GM18520 (cell line): Measurements from ENCODE around the gene CDADC1.

Experiments
- ATAC-seq: cut with Tn5 transposase; IDR thresholded peaks from one replicate; pipeline ENCODE4 v1.9.1; 2021; ENCODE audit not compliant: unreplicated experiment

CDADC1 gene

DNA sequence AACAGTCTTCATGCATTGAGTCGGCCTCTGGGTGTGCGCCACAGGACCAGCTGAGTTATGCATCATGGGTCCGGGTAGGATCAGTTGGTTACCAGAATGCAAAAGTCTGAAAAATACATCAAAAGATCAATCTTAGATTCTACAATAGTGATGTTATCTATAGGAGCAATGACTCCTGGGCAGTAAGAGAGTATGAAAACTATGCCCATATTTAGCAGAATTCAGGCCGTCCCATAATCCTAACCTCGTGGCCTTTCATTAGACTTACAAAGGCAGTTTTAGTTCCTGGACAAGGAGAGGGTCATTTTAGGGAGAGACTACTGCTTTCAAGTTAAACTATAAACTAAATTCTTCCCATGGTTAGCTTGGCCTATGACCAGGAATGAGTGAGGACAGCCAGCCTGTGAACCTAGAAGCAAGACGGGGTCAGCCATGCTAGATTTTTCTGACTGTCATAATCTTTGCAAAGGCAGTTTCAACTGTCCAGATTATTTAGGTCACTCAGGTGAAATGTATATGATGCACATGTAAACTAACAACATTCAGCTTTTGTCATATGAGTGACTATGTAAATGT is 11.8 kb upstream of the CDADC1 start:
- no peak for ATAC-seq

DNA sequence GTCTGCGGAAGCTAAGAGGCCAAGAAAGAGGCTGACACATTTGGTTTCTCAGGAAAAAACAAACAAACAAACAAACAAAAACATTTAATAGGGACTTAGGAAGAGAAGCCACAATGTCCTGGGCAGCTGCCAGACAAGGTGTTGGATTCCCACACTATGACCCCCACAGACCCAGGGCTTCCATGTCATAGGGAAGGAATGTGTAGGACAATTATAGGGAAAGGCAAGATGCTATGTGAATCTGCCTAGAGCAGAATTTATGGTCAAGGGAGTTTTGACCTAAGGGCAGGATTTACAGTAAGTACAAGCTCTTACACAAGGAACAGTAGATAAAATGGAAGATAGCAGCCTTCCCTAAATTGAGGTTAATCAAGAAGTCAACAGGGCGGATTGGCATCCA is 9.1 kb upstream of the CDADC1 start:
- no peak for ATAC-seq

DNA sequence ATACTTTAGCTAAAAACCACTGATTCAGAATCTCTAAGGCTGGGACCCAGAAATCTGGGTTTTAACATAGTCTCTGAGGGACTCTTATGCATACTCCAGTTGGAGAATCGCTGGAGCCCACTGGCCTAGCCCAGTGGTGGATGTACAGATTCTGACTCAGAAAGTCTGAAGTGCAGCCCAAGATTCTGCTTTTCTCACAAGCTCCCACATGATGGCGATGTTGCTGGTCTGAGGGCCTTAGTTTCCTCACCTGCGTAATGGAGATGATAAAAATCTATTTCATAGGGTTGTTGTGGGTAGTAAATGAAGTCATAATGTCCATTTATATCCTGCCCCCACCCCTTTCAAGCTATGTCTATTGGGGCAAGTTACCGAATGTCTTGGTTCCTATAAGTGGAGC is 7.7 kb upstream of the CDADC1 start:
- no peak for ATAC-seq

DNA sequence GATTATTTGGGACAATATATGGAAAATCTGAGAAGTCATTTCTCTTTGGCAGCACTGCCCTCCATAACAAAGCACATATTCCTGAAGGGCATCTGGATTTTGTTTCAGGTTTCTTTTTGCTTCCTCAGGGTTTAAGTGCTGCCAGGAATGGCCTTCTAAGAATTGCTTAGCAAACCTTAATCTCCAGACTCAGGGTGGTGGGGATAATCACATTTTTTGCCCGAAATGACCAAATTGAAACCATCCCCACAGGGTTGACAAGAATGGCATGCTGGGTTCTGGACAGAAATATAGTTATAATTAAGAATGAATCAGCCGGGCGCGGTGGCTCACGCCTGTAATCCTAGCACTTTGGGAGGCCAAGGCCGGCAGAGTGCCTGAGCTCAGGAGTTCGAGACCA is 6.4 kb upstream of the CDADC1 start:
- no peak for ATAC-seq

DNA sequence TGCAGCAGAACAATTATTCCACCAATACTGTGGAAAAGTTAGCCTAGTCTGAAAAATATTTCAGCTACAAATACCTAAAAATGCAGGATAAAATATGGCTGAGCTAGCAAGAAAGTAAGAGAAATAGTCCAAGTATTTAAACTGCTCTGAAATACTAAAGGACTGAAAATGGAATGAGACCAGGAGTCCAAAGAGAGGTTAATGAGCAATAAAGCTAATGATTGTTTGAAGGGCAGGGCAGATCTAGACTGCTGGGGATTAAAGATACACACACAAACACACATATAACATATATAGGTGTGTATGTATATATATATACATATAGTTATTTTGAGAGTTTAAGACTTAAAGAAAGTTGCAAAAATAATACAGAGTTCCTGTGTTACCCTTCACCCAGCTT is 2.6 kb upstream of the CDADC1 start:
- ATAC-seq: no peak

DNA sequence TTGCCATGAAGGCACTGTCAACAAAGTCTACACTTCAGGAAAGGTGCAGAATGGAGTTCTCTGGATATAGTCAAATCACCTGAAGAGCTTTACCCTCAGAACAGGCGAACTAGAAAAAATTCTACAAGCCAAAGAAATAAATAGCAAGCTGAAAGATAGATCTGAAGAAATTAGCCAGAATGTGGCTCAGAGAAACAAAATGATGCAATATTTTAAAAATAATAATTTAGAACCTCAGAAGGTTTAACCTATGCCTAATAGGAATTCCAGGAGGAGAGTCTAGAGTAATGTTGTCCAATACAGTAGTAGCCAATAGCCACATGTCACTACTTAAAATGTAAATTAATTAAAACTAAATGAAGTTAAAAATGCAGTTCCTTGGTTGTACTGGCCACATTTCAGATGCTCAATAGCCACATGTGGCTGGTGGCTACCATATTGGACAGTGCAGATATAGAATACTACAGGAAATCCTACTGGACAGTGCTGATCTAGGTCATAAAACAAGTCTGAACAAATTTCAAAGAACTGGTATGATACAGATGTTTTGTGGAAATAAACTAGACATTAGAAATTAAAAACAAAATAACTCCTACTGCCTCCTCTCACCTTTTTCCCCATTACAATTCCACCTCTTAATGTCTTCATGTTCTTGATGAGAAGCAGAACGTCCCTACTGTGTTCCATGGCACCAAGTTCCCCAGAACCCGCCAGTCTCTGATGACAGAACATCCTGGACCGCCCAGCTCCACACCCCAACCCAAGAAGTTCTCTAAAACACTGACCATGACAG is 679 bp upstream of the CDADC1 start:
- ATAC-seq: no peak

DNA sequence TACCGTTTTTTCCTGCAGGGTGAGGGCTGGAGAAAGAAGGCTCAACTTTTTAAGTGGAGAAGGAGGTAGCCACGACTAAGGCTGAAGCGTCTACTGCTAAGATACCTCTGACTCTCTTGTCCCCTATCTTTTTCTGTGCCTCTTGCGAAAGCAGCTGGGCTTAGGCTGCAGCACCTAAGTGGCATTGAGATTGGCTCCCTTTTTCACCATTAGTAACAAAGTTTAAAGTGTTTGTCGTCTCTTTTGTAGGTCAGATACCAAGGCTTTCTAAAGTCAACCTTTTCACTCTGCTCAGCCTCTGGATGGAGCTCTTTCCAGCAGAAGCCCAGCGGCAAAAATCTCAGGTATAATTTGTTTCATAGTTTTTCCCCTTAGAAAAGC is 887 bp downstream of the CDADC1 start:
- ATAC-seq: no peak

DNA sequence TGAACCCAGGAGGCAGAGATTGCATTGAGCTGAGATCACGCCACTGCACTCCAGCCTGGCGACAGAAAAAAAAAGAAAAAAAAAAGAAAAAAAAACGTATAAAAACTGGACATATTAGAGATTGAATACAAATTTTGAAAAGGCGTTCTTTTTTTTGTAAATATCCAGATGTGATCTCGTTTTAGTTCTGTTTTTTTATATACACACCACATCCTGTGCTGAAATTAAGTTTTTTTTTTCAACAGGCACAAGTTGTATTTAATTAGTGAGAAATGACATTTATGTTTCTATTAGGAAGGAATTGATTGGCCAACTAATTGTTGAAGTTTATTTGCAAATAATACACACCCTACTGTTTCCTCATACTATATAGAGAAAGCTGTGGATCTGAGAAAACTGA is 3.6 kb downstream of the CDADC1 start:
- ATAC-seq: no peak

DNA sequence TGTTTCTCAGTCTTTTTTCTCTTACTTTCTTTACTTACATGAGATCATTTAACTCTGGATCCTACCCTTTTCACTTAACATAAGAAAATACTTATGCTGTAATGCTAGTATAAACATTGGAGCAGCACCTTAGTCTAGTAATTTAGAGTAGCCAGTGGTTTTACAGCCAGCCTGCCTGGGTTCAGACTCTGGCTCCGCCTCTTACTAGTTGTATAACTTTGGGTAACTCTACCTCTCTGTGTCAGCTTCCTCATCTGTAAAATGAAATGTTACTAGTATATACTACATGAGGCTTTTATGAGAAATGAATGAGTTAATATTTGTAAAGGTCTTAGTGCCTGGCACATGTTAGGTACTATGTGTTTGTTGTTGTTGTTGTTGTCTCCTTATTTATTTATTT is 5.6 kb downstream of the CDADC1 start:
- ATAC-seq: no peak

DNA sequence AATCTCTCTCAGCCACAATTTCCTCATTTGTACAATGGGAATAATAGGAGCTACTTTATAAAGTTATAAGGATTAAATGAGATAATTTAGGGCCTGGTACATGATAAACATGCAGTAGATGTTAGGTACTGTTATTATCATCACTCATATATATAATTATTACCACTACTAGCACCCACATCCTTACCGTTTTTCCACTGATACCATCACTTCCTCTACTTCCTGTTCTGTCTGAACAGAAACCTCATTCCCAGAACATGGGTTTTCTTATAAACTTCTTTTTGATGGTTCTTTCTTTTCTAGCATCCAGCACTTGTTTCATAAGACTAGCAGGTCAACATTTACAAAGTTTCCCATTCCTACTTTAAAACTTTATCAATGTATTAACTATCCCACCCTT is 6.3 kb downstream of the CDADC1 start:
- ATAC-seq: no peak

DNA sequence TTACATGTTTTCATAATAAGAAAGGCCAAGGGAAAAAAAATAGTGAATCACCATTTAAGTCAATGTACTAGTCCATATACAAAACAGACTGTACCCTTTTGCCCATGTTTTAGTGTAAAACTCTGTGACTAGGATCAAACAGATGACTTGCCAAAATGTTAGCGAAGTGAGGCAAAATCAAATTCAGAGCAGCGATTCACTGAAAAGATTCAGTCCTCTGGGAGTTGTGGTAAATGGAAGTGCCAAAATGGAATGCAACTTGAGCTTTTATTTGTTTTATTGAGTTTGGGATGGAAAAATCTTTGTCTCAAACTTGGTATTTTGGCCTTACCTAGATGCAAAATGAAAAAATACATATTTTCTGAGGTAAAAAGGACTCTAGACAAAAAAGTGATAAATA is 9.1 kb downstream of the CDADC1 start:
- ATAC-seq: no peak

DNA sequence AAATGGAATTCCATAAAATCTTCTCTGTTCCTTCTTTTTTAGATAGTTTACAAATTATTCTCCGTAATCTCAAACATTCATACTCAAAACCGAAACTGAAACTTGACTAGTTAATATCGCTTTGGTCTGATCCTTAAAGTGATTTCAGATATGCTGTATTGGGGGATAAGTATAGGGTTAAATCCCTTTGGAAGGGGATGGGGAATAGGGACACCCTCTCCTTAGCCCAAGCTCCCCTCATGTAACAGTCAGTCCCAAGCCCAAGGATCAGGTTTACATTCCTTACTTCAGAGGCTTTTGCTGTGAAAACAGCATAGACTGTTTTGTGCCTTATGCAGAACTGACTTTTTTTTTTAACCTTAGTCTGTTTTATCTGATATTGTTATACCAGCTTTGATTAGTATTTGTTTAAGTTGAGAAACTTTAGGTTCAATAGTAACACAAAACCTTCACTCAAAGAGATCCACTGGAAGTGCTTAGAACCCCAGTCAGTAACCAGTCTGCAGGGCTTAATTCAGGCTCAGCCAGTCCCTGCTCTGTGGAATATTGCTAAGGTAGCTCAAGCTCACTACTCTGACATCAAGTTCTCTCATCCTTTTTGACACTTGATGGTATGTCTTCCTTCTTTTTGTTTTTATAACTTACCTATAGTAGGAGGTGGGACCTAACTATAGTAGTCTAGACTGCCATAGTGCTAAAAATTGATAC is 10.5 kb downstream of the CDADC1 start:
- no peak for ATAC-seq

DNA sequence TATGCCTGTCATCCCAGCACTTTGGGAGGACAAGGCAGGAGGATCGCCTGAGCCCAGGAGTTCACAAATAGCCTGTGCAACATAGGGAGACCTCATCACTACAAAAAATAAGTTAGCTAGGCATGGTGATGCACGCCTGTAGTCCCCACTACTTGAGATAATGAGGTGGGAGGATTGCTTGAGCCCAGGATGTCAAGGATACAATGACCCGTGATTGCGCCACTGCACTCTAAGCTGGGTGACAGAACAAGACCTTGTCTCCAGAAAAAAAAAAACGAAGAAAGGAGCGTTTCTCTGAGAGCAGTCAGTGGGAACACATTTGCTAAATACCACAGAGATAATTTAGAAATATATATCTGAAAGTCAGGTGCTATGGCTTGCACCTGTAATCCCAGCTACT is 11.9 kb downstream of the CDADC1 start:
- ATAC-seq: no peak

DNA sequence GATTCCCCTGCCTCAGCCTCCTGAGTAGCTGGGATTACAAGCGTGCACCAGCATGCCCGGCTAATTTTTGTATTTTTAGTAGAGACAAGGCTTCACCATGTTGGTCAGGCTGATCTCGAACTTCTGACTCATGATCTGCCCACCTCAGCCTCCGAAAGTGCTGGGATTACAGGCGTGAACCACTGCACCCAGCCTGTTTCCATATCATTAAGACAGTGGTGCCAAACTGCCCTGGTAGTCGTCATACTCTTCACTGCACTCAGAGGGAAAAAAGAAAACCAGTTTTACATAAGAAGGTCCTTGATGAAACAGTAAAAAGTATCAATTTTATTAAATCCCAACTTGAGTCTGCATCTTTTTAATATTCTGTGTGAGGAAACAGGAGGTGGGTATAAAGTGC is 14.9 kb downstream of the CDADC1 start:
- no peak for ATAC-seq

DNA sequence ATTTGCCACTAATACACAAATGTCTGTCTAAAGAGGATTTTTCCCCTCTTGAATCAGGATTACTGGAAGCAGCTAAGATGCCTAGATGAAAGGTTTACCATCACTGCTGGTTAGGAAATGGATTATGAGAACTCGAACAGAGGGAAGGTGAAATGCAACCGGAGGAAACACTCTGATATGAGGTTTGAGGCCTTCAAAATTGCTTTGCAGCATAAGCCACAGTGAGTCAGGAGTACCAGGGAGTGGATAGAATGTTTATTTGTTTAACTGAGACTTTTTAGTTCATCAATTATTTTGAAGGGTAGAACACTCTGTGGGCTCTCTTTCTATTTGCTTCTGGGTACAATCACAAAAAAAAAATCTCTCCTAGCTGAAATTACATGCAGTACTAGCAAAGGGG is 18.1 kb downstream of the CDADC1 start:
- ATAC-seq: no peak

DNA sequence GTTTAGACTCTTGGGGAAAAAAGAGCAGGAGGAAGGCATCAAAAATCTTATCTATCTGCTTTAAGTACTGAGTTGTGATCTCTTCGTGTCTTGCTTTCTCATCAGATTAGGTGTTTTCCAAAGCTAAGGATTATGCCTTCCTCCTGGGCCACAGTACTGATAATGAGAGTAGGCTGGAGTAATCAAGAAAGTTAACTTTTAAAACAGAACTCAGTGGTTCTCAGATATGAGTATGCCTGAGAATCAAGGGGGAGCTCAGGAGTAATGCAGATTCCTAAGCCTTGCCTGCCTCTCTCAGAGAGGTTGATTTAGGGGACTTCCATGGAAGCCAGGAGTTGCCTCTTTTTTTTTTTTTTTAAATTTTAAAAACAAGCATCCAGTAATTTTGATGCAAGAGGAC is 23.5 kb downstream of the CDADC1 start:
- ATAC-seq: no peak

DNA sequence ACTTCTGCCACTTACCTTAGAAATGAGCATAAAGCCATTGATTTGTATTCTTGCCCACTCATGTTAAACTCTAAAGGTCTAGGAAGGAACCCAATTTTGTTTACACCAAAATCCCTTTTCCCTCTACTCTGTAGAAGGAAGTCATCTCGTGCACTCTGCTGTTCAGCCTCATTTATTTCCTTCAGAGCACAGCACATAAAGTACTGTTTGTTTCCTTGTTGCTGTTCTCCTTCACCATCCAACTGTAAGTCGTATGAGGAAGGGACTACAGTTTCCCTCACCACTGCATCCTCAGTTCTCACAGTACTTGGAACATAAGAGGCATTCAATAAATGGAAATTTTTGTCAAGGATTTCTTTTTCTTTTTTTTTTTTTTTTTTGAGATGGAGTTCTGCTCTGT is 24.6 kb downstream of the CDADC1 start:
- ATAC-seq: no peak

DNA sequence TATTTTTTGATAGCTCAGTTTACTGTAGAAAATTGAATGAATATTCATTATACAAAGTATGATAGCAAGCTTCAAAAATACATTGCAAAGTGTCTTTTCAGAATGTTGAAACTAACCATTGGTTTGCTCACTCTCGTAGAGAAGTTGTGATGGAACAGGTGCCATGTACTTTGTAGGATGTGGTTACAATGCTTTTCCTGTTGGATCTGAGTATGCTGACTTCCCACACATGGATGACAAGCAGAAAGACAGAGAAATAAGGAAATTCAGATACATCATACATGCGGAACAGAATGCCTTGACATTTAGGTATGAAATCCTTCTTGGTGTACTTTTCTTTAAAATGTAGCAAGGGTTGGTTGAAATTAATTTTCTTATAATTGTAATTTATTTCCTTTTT is 30.5 kb downstream of the CDADC1 start:
- ATAC-seq: no peak

DNA sequence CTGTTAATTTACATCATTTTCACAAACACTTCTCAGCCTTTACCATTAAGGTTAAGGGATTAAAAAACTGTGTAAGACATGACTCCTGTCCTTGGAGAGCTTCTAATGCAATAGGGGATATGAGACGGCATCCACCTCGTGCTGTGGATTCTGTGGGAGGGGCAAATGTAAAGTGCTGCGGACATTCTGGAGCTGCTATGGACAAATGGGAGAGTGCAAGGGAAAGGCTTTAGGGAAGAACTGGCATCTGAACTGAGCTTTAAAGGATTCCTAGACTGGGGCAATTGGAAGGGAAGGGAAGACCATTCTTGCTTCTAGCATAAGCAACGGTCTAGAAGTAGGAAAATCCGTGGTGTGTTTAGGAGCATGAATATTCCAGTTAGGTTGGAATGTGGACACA is 31.4 kb downstream of the CDADC1 start:
- no peak for ATAC-seq

DNA sequence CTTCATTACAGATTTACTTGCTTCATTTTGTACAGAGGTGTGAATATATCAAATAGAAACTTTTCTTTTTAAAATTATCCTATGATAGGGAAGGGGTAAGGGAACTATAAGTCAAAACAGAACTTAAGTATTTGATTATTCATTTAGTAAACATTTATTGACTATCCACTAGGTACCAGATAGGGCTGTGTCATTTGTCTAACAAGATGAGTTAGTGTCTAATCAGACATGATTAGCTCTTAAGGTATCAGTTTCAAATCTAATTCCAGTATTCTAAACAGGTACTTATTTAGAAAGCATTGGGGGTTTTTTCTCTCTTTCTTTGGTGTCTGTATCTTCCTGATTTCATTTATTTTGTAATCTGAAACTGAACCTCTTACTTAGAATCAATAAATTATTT is 32.2 kb downstream of the CDADC1 start:
- no peak for ATAC-seq

DNA sequence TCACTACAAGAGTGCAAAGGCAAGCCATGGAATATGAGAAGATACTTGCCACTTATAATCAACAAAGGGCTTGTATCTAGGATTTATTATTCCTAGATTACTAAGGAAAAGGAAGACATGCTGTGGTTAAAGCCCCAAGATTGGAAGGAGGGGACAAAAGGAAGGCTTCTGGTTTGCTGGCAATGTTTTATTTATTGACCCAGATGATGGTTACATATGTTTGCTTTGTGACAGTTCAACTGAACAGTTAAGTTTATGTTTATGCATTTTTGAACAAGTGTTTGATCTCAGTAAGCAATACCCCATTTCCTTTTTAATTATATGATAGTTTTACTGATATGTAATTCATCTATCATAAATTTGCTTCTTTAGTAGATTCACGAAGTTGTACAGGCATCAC is 40.3 kb downstream of the CDADC1 start:
- ATAC-seq: no peak

DNA sequence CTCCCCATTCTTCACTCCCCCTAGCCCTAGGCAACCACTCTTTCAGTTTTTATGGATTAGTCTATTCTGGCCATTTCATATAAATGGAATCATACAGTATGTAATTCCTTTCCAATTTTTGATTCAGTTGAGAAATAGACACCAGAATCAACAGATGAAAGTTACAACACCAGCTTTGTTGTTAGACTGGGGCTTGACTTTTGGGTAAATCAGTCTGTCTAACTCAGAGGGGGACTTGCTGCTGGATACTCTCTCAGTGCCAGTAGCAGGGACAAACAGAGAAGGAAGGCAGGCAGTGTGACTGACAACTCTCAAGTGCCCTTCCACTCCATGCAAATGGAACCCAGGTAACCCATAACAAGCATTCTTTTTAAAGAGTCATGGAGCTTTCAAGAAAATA is 40.7 kb downstream of the CDADC1 start:
- no peak for ATAC-seq
